Stimulated activated CD8-positive, alpha-beta memory T cell treated with anti-CD3 and anti-CD28 coated beads, Interleukin-7, amount 100 ng/mL, for 24 hours (primary cell): ENCODE measurements around the gene TNFRSF1B.

Experiments
- DNase-seq: peaks from one replicate; pipeline ENCODE4 v3.0.0-alpha.2; 2020; ENCODE audit warnings: low read depth

The TNFRSF1B gene

DNA sequence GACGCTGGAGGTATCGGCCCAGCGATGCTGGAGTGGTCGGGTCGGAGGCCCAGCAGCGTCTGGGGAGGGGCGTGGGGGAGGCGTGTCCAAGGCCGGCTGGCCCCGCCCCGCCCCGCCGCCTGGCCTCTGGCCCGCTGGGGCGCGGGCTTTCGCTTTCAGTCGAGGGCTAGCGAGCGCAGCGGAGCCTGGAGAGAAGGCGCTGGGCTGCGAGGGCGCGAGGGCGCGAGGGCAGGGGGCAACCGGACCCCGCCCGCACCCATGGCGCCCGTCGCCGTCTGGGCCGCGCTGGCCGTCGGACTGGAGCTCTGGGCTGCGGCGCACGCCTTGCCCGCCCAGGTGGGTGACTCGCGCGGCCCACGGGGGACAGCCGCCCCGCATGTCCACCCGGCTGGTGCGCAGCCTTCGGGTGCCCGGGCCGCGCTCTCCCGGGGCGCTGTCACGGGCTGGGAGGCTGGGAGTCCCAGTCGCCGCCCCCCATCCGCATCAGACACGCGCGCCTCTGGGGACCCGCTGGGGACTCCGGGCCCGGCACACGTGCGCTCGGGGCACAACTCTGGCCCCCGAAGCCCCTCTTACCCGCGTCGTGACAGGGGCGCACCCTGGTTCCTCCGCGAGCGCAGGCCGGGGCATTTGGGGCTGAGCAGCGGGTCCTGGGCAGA is at the start of gene TNFRSF1B:
Gene TNFRSF1B, plus strand, starts transcription at position 158 of the 659 bp plus-strand sequence. Its CDS starts 101 bp downstream, at position 259.
- DNase-seq = peak; percentile 30

DNA sequence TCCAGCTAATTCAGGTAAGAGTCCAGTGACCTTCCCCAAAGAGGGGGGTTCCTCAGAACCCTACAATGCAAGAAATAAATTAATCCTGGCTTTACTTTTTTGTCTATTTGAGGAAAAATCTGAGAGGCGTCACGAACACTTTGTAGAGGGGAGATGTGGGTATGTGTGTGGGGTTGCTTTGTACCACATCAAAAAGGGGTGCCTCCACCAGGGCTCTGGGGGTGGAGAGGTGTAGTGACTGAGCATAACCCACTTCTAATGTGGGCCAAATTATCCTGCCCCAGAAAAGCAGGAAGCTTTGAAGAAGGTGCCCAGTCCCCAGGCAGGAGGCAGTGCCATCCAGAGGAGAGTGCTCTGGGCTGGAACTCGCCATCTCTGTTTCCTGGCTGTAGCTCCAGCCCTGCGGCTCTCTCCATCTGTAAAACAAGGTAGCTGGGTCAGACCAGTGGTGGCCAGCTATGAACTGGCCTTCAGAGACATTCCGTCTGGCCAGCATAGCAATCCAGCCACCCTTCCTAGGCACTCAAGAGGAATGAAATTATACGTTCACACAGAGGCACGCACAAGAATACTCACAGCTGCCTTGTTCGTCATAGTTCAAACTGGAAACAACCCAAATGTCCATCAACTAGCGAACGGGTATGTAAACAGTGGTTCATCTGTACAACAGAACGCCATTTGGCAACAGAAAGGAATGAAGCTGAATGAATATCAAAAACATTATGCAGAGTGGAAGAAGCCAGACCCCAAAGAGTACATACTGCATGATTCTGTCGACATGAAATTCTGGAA is 45.4 kb upstream of the TNFRSF1B start:
- no peak for DNase-seq

DNA sequence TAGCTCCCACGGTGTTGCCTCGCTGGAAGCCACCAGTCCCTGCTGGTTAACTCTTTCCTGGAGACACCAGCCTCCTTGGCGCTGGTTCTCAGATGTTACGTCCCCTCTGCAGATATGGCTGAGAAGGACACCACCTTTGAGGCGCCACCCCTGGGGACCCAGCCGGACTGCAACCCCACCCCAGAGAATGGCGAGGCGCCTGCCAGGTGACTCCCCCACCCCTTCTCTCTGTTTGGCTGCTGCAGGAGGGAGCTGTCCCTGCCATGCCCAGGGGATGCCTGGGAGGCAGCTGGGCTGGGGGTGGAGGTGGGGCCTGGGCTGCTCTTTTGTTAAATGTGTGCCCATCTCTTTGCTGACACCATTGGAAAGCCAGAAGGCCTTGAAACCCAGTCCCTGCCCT is 43.6 kb upstream of the TNFRSF1B start:
- no peak for DNase-seq

DNA sequence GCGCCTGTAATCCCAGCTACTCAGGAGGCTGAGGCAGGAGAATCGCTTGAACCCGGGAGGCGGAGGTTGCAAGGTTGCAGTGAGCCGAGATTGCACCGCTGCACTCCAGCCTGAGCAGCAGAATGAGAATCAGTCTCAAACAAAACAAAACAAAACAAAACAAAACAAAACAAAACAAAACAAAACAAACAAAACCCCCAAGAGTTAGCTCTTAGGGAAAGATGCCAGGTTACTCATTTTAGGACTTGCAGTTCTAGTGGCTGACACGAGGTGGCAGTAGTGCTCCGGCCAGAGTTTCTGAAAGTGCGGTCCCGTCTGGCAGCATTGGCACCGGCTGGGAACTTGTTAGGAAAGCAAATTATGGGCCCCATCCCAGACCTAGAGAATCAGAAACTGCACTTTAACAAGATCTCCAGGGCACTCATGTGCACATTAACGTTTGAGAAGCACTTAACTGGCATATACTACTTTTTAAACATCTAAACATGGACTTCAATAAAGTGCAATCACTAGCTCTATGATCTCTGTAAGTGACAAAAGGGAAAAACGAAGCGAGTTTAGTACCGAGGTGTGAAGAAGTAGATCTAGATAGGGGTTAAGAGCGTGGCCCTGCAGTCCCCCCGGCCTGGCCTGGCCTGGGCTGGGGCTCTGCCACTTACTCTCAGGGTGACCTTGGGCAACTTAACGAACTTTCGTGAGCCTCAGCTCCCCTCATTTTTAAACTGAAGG is 41.9 kb upstream of the TNFRSF1B start:
- peak; percentile 61 for DNase-seq

DNA sequence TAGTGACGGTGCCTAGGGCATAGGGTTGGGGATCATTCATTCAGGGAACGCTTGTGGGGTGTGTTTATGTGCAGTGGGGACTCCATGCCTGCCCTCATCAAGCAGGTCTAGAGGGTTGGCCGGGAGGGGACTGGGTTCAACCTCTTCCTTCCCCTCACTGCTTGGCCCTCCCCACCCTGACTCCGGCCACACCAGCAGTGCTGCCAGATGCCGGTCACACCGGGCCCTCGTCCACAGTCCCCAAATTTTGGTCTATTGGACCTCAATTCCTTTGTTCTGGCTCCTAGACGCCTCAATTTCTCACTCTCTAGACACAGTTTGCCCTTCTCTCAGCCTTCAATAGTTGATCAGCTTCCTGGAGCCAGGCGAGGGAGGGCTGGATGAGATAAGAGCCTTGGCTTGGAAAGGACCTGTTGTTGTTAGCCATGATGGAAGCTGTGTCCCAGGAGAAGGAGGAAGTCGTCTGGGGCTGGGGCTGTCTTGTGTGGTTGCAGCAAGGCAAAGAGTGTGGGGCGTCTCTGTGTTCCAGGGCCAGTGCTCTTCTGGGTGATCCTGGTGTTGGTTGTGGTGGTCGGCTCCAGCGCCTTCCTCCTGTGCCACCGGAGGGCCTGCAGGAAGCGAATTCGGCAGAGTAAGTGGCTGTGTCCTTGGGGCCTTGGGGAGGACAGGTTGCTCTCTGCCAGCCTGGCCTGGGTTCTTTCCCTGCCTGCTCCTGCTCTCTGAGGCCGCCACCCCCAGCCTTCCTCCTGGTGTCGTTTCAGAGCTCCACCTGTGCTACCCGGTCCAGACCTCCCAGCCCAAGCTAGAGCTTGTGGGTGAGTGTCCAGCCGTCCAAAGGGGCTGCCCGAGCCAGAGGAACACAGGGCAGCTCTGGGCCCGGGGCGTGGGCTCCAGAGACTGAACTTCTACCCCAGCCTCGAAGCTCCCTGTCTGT is 41.1 kb upstream of the TNFRSF1B start:
- DNase-seq = no peak

DNA sequence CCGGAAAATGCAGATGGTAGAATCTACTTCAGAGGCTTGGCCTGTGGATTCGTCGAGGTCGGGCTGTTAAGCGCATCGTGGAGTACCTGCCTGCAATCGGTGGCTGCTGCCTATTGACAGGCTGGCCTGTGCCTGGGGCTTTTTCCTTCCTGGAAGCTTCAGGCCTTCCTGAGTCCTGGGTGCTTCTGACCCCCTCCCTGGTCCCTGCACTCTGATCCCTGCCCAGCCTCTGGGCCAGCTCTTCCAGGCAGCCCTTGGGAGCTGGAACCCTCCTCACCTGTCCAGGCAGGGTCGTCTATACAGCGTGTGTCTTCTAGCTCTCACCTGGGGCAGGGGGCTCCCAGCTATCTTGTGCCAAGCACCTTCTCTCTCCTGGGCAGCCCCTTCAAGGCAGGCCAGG is 40.0 kb upstream of the TNFRSF1B start:
- no peak for DNase-seq

DNA sequence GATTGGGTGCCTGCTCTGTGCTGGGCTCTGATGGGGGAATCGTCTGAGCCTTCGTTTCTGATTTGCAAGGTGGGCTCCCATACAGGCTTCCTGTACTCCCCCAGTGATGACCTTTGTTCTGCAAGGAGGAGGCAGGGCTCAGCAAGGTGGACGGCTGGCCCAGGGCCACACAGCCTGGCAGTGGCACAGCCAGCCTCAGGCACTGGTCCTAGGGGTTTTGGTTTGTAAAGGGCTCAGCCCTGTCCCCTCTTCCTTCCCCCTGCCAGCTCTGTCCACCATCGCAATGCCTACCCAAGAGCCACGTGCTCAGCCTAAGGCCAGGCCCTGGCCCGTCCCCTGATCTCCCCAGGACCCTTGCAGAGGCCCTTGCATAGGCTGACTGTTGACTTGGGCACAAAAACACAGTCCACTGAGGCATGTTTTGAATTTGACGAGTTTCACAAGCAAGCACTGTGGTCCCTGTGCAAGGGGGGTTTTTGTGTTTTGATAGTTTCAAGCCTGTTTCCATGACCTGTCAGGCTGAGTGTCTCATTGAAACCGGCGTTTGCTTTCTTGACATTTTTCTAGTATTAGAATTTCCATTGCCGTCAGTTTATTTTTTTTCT is 39.5 kb upstream of the TNFRSF1B start:
- DNase-seq = no peak

DNA sequence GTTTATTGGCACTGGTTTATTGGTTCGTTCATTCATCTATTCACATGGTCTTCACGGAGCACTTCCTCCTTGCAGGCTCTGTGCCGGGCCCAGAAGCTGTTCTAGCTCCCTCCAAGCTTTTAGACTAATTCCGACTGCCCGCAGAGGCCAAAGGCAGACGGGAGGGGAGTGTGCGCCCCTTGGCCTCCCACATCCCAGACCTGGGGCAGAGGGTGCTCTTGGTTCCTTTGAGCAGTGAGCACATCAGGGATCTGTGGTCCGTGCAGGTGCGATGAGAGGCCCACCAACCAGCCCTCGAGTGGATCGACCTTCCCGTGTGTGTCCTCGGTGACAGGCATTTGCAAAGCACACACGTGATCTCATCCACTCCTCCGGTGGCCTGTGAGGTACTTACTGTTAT is 38.7 kb upstream of the TNFRSF1B start:
- DNase-seq = no peak

DNA sequence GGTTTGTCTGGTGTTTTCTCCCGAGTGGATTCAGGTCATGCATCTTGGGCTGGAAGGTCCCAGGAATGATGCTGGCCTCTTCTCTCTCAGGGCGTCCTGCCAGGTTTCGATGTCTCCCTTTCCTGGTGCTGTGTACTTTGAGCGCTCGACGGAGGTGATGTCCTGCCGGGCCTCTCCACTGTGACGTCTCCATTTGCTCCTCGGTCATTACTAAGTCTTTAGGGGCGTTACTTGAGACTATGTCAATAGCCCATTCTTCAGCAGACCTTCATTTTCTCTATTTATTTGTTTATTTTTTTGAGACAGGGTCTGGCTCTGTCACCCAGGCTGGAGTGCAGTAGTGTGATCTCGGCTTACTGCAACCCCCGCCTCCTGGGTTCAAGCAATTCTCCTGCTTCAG is 37.2 kb upstream of the TNFRSF1B start:
- no peak for DNase-seq

DNA sequence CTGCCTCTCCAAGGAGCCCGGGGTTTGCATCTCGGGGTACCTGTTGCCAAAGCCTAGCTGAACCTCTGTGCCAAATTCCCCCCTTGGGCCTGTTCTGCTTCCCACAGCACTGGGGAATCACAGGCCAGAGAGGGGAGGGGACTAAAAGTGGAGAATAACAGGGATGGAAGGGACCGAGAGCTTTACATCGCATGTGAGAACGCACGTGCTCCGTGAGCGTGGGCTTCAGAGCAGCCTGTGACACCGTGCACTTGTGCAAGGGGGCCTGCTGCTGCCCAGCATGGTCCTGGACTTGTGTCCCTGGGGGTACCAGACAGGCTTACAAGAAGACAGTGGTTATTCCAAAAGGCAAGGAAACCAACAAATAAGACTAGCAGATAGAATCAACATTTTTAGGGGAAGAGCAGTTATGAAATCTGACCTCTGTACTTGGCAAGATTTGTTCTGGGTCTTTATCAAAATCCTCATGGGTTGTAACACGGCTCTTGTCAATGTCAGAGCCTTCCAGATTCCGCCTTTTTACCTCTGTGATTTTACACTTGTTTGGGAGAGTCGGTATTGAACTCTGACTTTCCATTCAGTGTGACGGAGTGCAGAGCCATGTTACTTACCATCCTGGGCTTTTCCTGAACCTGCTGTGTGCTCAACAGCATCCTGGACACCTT is 36.2 kb upstream of the TNFRSF1B start:
- DNase-seq = no peak

DNA sequence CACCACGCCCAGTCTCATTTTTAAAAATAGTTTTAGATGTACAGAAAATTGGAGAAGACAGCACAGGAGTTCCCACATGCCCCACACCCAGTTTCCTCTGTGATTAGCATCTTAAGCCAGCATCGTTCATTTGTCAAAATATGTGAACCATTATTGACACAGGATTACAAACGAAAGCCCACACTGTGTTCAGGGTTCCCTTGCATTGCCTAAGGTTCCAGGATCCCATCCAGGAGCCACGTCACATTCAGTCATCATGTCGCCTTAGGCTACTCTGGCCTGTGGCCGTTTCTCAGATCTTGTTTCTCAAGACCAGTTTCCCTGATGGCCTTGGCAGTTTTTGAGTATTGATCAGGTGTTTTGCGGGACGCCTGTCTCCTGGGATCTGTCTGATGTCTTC is 34.7 kb upstream of the TNFRSF1B start:
- no peak for DNase-seq

DNA sequence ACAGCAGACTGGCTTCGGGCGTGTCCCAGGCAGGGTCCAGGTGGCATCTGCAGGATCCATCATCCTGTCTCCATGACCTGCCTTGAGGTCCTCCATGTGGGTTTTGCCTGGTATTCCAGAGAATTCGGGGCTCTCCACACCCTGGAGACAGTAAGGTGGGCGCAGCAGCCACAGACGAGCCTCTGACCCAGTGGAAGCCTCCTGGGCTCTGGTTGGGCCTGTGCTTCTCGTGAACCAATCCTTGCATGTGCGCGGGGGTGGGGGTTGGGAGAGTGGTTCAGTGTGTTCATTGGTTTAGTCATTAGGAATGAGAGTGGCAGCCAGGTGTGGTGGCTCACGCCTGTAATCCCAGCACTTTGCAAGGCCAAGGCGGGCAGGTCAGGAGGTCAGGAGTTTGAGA is 32.1 kb upstream of the TNFRSF1B start:
- no peak for DNase-seq

DNA sequence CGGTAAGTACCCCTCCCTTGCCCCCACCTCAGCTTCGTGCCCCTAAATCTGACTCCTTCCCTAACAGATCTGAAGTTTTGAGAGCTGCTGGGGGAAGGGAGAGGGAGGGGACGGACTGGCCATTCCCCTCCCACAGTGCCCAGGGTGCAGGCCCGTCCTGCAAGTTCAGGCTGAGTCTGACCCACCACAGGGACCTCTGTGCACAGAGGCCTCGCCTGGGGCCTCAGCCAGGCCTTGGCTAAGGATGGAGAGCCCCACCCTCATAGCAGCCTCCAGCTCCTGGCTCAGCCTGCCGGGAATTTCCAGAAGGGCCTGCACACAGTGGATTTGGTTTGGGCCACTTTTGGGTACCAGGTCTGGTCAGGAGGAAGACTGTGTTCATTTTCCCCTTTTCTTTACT is 31.2 kb upstream of the TNFRSF1B start:
- DNase-seq = no peak

DNA sequence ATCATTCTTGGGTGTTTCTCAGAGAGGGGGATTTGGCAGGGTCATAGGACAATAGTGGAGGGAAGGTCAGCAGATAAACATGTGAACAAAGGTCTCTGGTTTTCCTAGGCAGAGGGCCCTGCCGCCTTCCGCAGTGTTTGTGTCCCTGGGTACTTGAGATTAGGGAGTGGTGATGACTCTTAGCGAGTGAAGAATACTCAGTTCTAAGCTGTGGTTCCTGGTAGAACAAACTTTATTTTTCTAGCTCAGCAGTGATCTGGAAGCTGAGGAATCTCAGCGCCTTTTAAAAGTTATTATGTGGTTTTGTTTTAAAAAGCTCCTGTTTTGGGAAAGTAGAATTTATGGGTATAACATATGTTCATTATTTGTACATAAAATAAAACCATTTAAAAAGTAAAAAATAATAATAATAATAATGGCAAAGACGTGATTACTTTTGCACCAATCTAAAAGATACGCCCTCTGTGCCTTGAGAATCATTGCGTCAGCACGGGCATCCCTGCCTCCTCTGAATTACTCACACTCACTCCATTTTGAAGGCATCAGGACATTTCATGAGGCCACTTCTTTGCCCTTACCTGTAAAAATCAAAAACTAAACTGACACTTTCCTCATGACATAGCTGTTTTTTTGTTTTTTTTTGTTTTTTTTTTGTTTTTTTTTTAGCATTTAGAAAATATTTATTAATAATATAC is 29.7 kb upstream of the TNFRSF1B start:
- DNase-seq = no peak

DNA sequence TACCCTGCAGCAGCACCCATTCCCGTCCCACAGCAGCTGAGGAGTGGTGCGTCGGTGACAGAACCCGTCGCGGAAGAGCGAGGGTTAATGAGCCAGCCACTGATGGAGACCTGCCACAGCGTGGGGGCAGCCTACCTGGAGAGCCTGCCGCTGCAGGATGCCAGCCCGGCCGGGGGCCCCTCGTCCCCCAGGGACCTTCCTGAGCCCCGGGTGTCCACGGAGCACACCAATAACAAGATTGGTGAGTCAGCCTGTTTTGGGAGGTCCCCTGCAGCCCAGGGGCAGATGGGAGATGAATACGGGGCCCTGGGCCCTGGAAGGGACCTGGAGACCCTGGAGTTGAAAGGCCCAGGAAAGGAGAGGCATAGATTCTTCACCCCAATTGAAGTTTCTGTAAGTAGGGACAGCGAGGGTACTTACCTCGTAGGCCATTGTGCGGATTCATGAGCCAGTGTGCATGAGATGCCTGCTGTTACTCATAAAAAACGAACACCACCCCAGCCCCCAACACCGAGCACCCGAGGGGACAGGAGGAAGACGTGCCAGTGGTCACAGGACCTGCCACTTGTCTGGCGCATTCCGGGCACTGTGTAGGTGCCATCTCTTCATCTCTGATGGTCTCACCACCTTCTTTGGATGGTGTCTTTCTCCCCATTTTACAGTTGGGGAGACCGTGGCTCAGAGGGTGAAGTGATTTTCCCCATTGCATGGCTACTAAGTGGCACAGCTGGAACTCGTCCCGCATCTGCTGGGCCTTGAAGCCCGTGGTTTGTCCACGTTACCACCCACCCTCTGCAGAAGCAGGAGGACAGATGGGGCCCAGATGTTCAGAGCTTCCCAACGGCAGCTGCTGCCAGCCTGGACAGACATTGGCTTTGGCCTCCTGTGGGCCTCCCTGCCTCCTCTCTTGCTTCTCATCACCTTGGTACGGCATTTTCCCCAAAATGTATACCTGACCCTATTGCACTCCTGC is 28.3 kb upstream of the TNFRSF1B start:
- DNase-seq = no peak

DNA sequence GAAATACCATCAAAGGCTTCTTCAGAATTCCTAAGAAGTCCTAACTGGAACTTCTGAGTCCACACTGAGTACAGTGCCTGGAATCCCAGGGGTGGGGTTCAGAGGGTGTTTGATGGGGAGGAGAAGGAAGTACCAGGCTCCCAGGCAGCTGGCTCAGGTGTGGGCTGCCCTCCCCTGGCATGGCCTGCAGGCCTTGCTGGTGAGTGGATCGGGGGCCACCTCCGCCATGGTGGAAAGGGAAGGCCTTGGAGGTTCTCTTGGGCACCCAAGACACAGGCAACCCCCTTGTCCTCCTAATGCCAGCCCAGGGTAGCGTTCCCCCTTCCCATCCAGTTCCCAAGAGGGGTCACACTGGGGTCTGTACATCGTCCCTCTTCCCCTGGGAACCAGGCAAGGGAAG is 26.8 kb upstream of the TNFRSF1B start:
- no peak for DNase-seq

DNA sequence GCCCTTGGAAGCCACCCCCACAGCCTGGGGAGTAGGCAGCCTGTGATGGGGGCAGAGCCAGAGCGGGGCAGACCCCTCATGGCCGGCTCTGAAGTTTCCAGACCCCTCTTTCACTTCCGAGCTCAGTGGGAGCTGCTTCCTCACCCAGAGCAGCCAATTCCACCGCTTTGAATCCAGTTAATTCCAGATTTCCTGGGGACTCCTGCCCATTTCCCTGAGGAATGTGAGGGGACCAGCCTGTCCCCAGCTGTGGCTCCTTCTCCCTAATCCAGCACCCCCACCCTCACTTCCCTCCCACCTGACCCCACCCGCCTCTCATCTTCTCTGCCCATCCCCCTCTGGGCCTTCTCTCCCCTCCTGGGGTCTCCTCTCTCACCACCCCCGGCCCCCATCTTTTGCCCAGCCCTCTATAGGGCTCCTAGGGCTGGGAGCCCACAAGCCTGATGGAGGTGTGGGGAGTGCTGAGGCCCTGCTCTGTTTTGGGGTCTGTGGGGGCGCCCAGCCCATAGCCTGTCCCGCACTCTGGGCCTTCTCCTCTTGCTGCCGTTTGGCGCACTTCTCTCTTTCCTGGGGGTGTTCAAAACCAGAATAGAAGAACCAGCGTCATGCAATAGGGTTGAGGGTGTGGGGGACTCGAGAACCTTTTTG is 26.2 kb upstream of the TNFRSF1B start:
- no peak for DNase-seq

DNA sequence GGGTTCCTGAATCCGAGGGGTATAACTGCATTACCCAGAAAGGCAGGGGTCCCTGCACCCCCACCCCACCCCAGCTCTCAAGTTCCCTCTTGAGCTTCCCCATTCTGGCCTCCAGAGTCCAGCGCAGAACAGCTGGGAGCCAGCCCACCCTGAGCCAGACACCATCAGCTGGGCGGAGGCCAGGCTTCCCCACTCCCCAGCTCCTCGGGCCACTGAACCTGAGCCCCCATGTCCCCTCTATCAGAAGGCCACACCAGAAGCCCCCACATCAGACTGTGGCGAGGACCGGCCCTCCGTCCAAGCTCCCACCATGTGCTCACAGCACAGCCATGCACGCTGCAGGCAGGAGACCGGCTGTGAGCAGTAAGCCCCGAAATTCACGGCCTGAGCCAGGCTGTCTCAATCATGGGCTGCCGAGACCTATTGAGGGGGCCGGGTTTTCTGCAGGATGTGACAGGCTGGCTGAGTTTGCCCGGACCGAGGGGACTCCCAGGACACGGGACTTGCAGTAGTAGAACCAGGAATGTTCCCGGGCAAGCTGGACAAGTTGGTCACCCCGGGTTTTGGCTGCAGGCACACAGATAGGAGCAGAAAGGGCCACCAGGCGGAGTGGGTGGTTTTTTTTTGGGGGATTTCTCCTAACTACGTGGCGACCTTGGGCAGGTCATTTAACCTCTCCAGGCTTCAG is 25.5 kb upstream of the TNFRSF1B start:
- no peak for DNase-seq
